ENCODE data around the gene INSYN2B. TPM values are rescaled to one million over a fixed set of nuclear protein-coding genes. Genes with fewer than 3 reads are reported as not detected.

The INSYN2B gene
- total and polyA plus RNA-seq, 2 of the 8 experiments (the other 6 are each of a cell fraction or from before 2014, with no cell fraction given), result not detected

- ChIA-PET CTCF (ENCODE audit: partially characterized antibody) (no interaction called here), POLR2A (ENCODE audit: partially characterized antibody) (no interaction called here)
- Histone ChIP-seq H3K56ac (replicated peaks; ENCODE audit: insufficient read length, low read depth, low read length) (no peak overlapping the region), H2BK20ac (ENCODE audit: low read length) (no peak overlapping the region), H3K4me2 (ENCODE audit: insufficient read depth in 1 of 2, low read depth in 2 of 2, low read length in 2 of 2) (no peak overlapping the region), H3K23me2 (ENCODE audit: low read depth, low read length) (no peaks in the 10 kb centered on the region), H4K5ac (ENCODE audit: insufficient read length, low read depth, low read length) (no peak overlapping the region), H2AK5ac (ENCODE audit: low read depth, low read length) (no peak overlapping the region), H4K20me1 (replicated peaks in 1 of 2; ENCODE audit: control insufficient read depth in 1 of 2, insufficient read depth in 2 of 2, low read length in 2 of 2) (no peaks in the 10 kb centered on the region), H3K4ac (replicated peaks; ENCODE audit: insufficient read length, low read depth, low read length) (no peak overlapping the region), H2BK5ac (ENCODE audit: low read depth, low read length) (no peak overlapping the region), H2BK120ac (replicated peaks; ENCODE audit: low read depth, low read length) (no peak overlapping the region), H3K79me1 (ENCODE audit: low read depth, low read length) (no peaks in the 10 kb centered on the region), H2AFZ (ENCODE audit: low read length) (no peak overlapping the region), H3K23ac (ENCODE audit: insufficient read length) (no peak overlapping the region), H3K14ac (ENCODE audit: insufficient read length) (no peak overlapping the region), H3K4me1 (replicated peaks in 1 of 4; ENCODE audit: control insufficient read depth in 3 of 4, insufficient read depth in 4 of 4, low read length in 3 of 4) (no peaks in the 10 kb centered on the region), H3K27me3 (replicated peaks in 1 of 4; ENCODE audit: control insufficient read depth in 3 of 4, extremely low read depth in 1 of 4, insufficient read depth in 3 of 4, low read length in 3 of 4) (peaks cover 0 to 2% (median 0%) of the 10 kb centered on the region in 4 experiments; a peak in 1 of 7 replicates), H3K9ac (replicated peaks in 1 of 4; ENCODE audit: extremely low read depth in 1 of 4, low read depth in 3 of 4, low read length in 3 of 4) (no peak overlapping the region), H4K8ac (ENCODE audit: extremely low read depth, insufficient read depth, low read length) (no peak overlapping the region), H3K79me2 (ENCODE audit: control insufficient read depth in 1 of 2, insufficient read depth in 2 of 2, low read length in 2 of 2) (no peaks in the 10 kb centered on the region), H2BK15ac (ENCODE audit: low read length) (no peak overlapping the region), H3K36me3 (ENCODE audit: control insufficient read depth in 2 of 4, insufficient read depth in 4 of 4, low read length in 3 of 4) (no peaks in the 10 kb centered on the region), H3K9me3 (ENCODE audit: insufficient read depth in 2 of 2, low read depth in 1 of 2, low read length in 1 of 2) (no peaks in the 10 kb centered on the region), H2BK12ac (ENCODE audit: low read depth, low read length) (no peak overlapping the region), H3K27ac (ENCODE audit: low read depth, low read length) (no peak overlapping the region), H4K91ac (replicated peaks; ENCODE audit: insufficient read length, low read length) (no peak overlapping the region), H3K18ac (ENCODE audit: extremely low read depth, low read length) (no peak overlapping the region), H3K4me3 (ENCODE audit: extremely low read depth in 1 of 4, insufficient read depth in 2 of 4, low read depth in 3 of 4, low read length in 4 of 4) (no peak overlapping the region)
- TF ChIP-seq CHD1 (IDR thresholded peaks at IDR 0.05; ENCODE audit: low read depth, low read length) (no peak), POLR2AphosphoS5 (IDR thresholded peaks at IDR 0.05; ENCODE audit: low read depth, low read length) (no peak), PHF8 (conservative IDR thresholded peaks at IDR 0.05; ENCODE audit: low read depth, low read length) (no peak), CTCF (IDR thresholded peaks at IDR 0.05; ENCODE audit: control extremely low read depth in 1 of 3, insufficient read depth in 1 of 3, low read depth in 1 of 3, low read length in 3 of 3) (no peak), MAX (IDR thresholded peaks at IDR 0.05) (no peak), EZH2 (IDR thresholded peaks at IDR 0.05; ENCODE audit: low read depth, low read length, severe bottlenecking) (no peak), USF2 (IDR thresholded peaks at IDR 0.05; ENCODE audit: low read length) (no peak)
- FAIRE-seq (no peak), DNase-seq (ENCODE audit: low read depth in 1 of 2, low spot score in 2 of 2) (no peak)
- 90% methylated on average over 8 of the region's 8 CpGs; no CpG with 5 or more reads in 1 of the 2 experiments for WGBS, 2 experiments (ENCODE audit: extremely low coverage in 1 of 2, insufficient coverage in 1 of 2, insufficient read length in 1 of 2, insufficient replicate concordance in 2 of 2, low coverage in 1 of 2, low lambda C conversion rate in 2 of 2, missing lambda C conversion rate in 1 of 2)
These were observed 45.6 kb upstream of the INSYN2B start for GRCh38 chr5:170025853-170026252.
